Measurements from ENCODE around the gene IL31.
A peak's percentile ranks its signal among the peaks of the same experiment; 100 is the strongest.

Gene IL31

DNA sequence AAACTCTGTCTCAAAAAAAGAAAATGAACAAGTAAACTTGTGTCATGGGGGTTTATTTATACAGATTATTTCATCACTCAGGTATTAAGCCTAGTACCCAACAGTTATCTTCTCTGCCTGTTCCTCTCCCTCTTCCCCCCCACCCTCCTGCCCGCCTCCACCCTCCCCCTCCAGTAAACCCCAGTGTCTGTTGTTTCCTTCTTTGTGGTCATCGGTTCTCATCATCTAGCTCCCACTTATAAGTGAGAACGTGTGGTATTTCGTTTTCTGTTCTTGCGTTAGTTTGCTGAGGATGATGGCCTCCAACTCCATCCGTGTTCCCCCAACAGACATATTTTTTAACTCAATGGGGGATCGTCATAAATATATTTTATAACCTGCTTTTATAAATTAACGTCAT lies 12.3 kb downstream of the IL31 start:
- Histone ChIP-seq H3K4me2 (ENCODE audit: low read depth, low read length, poor library complexity, severe bottlenecking) (no peak overlapping the region), H3F3A (ENCODE audit: low read depth) (no peaks in the 10 kb centered on the region), H3K79me2 (ENCODE audit: insufficient read depth, low read length) (no peaks in the 10 kb centered on the region), H3K9me3 (ENCODE audit: insufficient read depth, low read depth, low read length) (no peaks in the 10 kb centered on the region), H3K4me1 (ENCODE audit: insufficient read depth, low read length, poor library complexity, severe bottlenecking) (no peaks in the 10 kb centered on the region), H3K9ac (ENCODE audit: low read depth, low read length, poor library complexity, severe bottlenecking) (no peak overlapping the region), H4K20me1 (ENCODE audit: insufficient read depth, low read length, poor library complexity, severe bottlenecking) (no peaks in the 10 kb centered on the region), H3K27me3 (ENCODE audit: insufficient read depth, low read length, poor library complexity, severe bottlenecking) (no peaks in the 10 kb centered on the region), H3K4me3 (ENCODE audit: low read length, poor library complexity, severe bottlenecking) (no peak overlapping the region), H3K36me3 (ENCODE audit: insufficient read depth, low read length) (no peaks in the 10 kb centered on the region), H2AFZ (ENCODE audit: low read length) (no peak overlapping the region), H3K9me2 (replicated peaks; ENCODE audit: low read depth, low read length) (no peaks in the 10 kb centered on the region)
- TF ChIP-seq, protein P1, sequence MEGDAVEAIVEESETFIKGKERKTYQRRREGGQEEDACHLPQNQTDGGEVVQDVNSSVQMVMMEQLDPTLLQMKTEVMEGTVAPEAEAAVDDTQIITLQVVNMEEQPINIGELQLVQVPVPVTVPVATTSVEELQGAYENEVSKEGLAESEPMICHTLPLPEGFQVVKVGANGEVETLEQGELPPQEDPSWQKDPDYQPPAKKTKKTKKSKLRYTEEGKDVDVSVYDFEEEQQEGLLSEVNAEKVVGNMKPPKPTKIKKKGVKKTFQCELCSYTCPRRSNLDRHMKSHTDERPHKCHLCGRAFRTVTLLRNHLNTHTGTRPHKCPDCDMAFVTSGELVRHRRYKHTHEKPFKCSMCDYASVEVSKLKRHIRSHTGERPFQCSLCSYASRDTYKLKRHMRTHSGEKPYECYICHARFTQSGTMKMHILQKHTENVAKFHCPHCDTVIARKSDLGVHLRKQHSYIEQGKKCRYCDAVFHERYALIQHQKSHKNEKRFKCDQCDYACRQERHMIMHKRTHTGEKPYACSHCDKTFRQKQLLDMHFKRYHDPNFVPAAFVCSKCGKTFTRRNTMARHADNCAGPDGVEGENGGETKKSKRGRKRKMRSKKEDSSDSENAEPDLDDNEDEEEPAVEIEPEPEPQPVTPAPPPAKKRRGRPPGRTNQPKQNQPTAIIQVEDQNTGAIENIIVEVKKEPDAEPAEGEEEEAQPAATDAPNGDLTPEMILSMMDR (conservative IDR thresholded peaks at IDR 0.05; ENCODE audit: low read length) = no peak
- TF ChIP-seq EZH2phosphoT487 (IDR thresholded peaks at IDR 0.05; ENCODE audit: borderline replicate concordance) = no peak

DNA sequence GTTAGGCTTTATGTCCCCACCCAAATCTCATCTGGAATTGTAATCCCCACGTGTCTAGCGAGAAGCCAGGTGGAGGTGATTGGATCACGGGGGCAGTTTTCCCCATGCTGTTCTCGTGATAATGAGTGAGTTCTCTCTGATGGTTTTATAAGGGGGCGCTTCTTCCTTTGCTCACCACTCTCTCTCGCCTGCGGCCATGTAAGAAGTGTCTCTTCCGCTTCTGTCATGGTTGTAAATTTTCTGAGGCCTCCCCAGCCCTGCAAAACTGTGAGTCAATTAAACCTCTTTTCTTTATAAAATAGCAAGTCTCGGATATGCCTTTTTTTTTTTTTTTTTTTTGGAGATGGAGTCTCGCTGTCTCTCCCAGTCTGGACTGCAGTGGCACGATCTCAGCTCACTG lies 13.3 kb downstream of the IL31 start:
- Histone ChIP-seq H3K9me2 (replicated peaks; ENCODE audit: low read depth, low read length) (no peaks in the 10 kb centered on the region), H3K9ac (ENCODE audit: low read depth, low read length, poor library complexity, severe bottlenecking) (no peak overlapping the region), H3K36me3 (ENCODE audit: insufficient read depth, low read length) (no peaks in the 10 kb centered on the region), H4K20me1 (ENCODE audit: insufficient read depth, low read length, poor library complexity, severe bottlenecking) (no peaks in the 10 kb centered on the region), H3F3A (ENCODE audit: low read depth) (no peaks in the 10 kb centered on the region), H3K4me3 (ENCODE audit: low read length, poor library complexity, severe bottlenecking) (no peak overlapping the region), H3K4me1 (ENCODE audit: insufficient read depth, low read length, poor library complexity, severe bottlenecking) (no peaks in the 10 kb centered on the region), H3K79me2 (ENCODE audit: insufficient read depth, low read length) (no peaks in the 10 kb centered on the region), H2AFZ (ENCODE audit: low read length) (no peak overlapping the region), H3K9me3 (ENCODE audit: insufficient read depth, low read depth, low read length) (no peaks in the 10 kb centered on the region), H3K4me2 (ENCODE audit: low read depth, low read length, poor library complexity, severe bottlenecking) (no peak overlapping the region), H3K27me3 (ENCODE audit: insufficient read depth, low read length, poor library complexity, severe bottlenecking) (no peaks in the 10 kb centered on the region)
- no peak for TF ChIP-seq EZH2phosphoT487 (IDR thresholded peaks at IDR 0.05; ENCODE audit: borderline replicate concordance)
- TF ChIP-seq, protein P1 (conservative IDR thresholded peaks at IDR 0.05; ENCODE audit: low read length) = no peak

DNA sequence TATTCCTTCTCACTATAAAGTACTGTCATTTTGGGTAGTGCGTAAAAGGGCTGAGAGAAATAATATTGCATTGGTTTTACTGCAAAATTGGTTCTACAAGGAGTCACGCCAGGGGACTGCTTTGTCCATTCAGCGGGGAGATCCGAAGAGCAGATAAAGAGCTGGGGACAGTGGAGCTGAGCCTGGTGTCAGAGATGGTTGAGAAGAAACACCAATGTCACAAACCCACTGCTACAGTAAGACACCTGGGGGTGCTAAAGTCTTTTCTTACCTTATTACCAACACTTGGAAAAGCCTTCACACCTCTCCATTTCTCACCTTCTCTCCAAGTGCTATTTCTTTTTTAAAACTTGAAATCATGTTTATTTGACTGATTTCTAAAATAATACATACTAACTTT lies 14.1 kb downstream of the IL31 start:
- H3K4me3 ChIP-seq (ENCODE audit: low read length, poor library complexity, severe bottlenecking) = no peak overlapping the region
- H3K27me3 ChIP-seq (ENCODE audit: insufficient read depth, low read length, poor library complexity, severe bottlenecking) = no peaks in the 10 kb centered on the region
- no peaks in the 10 kb centered on the region for H3K36me3 ChIP-seq (ENCODE audit: insufficient read depth, low read length)
- no peaks in the 10 kb centered on the region for H3K4me1 ChIP-seq (ENCODE audit: insufficient read depth, low read length, poor library complexity, severe bottlenecking)
- no peaks in the 10 kb centered on the region for H3K79me2 ChIP-seq (ENCODE audit: insufficient read depth, low read length)
- H3F3A ChIP-seq (ENCODE audit: low read depth) = no peaks in the 10 kb centered on the region
- TF ChIP-seq, protein P1 (conservative IDR thresholded peaks at IDR 0.05; ENCODE audit: low read length) = peak; percentile 32
- no peak for TF ChIP-seq EZH2phosphoT487 (IDR thresholded peaks at IDR 0.05; ENCODE audit: borderline replicate concordance)
- H3K9ac ChIP-seq (ENCODE audit: low read depth, low read length, poor library complexity, severe bottlenecking) = no peak overlapping the region
- H3K9me2 ChIP-seq (replicated peaks; ENCODE audit: low read depth, low read length) = no peaks in the 10 kb centered on the region
- no peaks in the 10 kb centered on the region for H3K9me3 ChIP-seq (ENCODE audit: insufficient read depth, low read depth, low read length)
- no peak overlapping the region for H2AFZ ChIP-seq (ENCODE audit: low read length)
- H3K4me2 ChIP-seq (ENCODE audit: low read depth, low read length, poor library complexity, severe bottlenecking) = no peak overlapping the region
- no peaks in the 10 kb centered on the region for H4K20me1 ChIP-seq (ENCODE audit: insufficient read depth, low read length, poor library complexity, severe bottlenecking)

All from Loucy (cell line).